ENCODE data around the gene HERC6.

DNA sequence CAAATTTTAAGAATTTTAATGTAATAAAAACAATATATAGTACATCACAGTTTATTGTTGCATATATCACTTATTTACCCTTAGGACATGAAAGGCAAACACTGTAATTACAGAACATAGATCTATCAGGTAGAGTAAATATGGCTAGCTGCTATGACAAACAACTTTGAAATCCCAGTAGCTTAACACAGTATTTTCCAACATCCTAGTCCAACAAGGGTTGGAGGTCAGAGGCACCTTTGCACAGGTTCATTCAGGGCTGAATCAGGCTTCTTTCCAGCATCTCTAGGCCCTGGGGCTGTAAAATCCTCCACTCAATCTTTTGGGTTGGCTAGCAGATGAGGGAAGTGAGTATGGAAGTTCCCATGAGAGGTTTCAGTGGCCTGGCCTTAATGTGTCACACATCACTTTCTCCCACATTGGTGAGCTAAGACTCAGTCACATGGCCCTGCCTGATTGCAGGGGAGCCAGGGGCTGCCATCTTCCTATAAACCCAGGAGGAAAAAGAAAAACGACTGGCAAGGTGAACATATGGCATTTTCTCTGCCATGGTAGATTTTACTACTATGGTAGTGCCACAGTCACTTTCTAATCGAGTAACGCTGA is 32.9 kb downstream of the HERC6 start:
- TF ChIP-seq, protein P1, sequence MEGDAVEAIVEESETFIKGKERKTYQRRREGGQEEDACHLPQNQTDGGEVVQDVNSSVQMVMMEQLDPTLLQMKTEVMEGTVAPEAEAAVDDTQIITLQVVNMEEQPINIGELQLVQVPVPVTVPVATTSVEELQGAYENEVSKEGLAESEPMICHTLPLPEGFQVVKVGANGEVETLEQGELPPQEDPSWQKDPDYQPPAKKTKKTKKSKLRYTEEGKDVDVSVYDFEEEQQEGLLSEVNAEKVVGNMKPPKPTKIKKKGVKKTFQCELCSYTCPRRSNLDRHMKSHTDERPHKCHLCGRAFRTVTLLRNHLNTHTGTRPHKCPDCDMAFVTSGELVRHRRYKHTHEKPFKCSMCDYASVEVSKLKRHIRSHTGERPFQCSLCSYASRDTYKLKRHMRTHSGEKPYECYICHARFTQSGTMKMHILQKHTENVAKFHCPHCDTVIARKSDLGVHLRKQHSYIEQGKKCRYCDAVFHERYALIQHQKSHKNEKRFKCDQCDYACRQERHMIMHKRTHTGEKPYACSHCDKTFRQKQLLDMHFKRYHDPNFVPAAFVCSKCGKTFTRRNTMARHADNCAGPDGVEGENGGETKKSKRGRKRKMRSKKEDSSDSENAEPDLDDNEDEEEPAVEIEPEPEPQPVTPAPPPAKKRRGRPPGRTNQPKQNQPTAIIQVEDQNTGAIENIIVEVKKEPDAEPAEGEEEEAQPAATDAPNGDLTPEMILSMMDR (IDR thresholded peaks at IDR 0.05; ENCODE audit: low read depth, low read length) = no peak
- TF ChIP-seq POLR2A (IDR thresholded peaks at IDR 0.05; ENCODE audit: extremely low read depth, insufficient read length) (no peak), MYC (IDR thresholded peaks at IDR 0.05; ENCODE audit: low read depth, low read length) (no peak), MAX (IDR thresholded peaks at IDR 0.05; ENCODE audit: low read depth, low read length) (no peak)
